CD4-positive, CD25-positive, alpha-beta regulatory T cell (primary cell): ENCODE results near the gene RAB9A. TPM values are rescaled to one million over a fixed set of nuclear protein-coding genes. Genes with fewer than 3 reads are reported as not detected.

Experiments used
- ATAC-seq, 2 donors: fragments of 150-1000 bp; cut with Tn5 transposase; one replicate each; pipeline ENCODE4 v1.10.0; 2021; ENCODE audit warnings: low read depth in 2 of 2, moderate number of reproducible peaks in 2 of 2, moderate library complexity in 1 of 2
- DNase-seq, 3 donors: peaks; one replicate each; pipeline versions ENCODE4 v3.0.0 to v3.0.0-alpha.2; 2012 to 2022; ENCODE audit warnings: mixed read lengths in 1 of 3
- H3K27ac ChIP-seq: one replicate; pipeline ENCODE4 v1.7.0; 2013; ENCODE audit warnings: mild to moderate bottlenecking, low read length; ENCODE audit not compliant: insufficient read depth, poor library complexity, severe bottlenecking
- H3K27me3 ChIP-seq: one replicate; pipeline ENCODE4 v1.7.0; 2013; ENCODE audit warnings: low read length; ENCODE audit not compliant: control insufficient read depth, insufficient read depth
- H3K36me3 ChIP-seq: one replicate; pipeline ENCODE4 v1.7.0; 2013; ENCODE audit warnings: mild to moderate bottlenecking, low read length, moderate library complexity; ENCODE audit not compliant: control insufficient read depth, insufficient read depth
- H3K4me1 ChIP-seq: 2 replicates; pipeline ENCODE4 v1.7.0; 2013; ENCODE audit warnings: mild to moderate bottlenecking, low read length; ENCODE audit not compliant: insufficient read depth, control insufficient read depth, poor library complexity, severe bottlenecking
- H3K4me3 ChIP-seq: one replicate; pipeline ENCODE4 v1.7.0; 2013; ENCODE audit warnings: low read depth, mild to moderate bottlenecking, low read length, moderate library complexity
- H3K9me3 ChIP-seq, 2 experiments: 1 replicate in 1 of 2; 2 replicates in 1 of 2; pipeline ENCODE4 v1.7.0; 2013; ENCODE audit warnings: low read length in 2 of 2, mild to moderate bottlenecking in 1 of 2, moderate library complexity in 1 of 2; ENCODE audit not compliant: control insufficient read depth in 2 of 2
- H3K27ac Mint-ChIP-seq, 3 donors: one replicate each; pipeline ENCODE4 v1.8.0; 2020 to 2022; ENCODE audit warnings: mild to moderate bottlenecking in 3 of 3, mixed read lengths in 3 of 3, moderate library complexity in 2 of 3
- H3K27me3 Mint-ChIP-seq: one replicate; pipeline ENCODE4 v1.8.0; 2022; ENCODE audit warnings: mild to moderate bottlenecking, mixed read lengths
- H3K36me3 Mint-ChIP-seq: one replicate; pipeline ENCODE4 v1.8.0; 2020; ENCODE audit warnings: mixed read lengths
- H3K4me1 Mint-ChIP-seq, 4 donors: one replicate each; pipeline ENCODE4 v1.8.0; 2020 to 2022; ENCODE audit warnings: mixed read lengths in 4 of 4, mild to moderate bottlenecking in 1 of 4
- H3K4me3 Mint-ChIP-seq, 4 donors: one replicate each; pipeline ENCODE4 v1.8.0; 2020 to 2022; ENCODE audit warnings: mild to moderate bottlenecking in 4 of 4, mixed read lengths in 4 of 4, moderate library complexity in 3 of 4
- H3K9me3 Mint-ChIP-seq, 7 donors: one replicate each; pipeline ENCODE4 v1.8.0; 2020 to 2022; ENCODE audit warnings: mixed read lengths in 7 of 7, mild to moderate bottlenecking in 3 of 7, moderate library complexity in 2 of 7
- polyA plus RNA-seq, 4 donors: library from polyadenylated mRNA; unstranded; fragments of 300-500 nt; fragmentation: Illumina TruSeq; gene quantifications; one replicate each; pipeline ENCODE4 v1.2.3, GENCODE V29; 2021
- total RNA-seq: library from RNA; stranded (reverse); gene quantifications from one replicate; pipeline ENCODE4 v1.2.3, GENCODE V29; 2022

Gene RAB9A
- total and polyA plus RNA-seq, 5 donors from 2014 or later: 22.8 to 33.4 (median 25.0) TPM

GRCh38 chrX:13688384-13688957, 457 bp upstream of the RAB9A start:
- no peaks in the 10 kb centered on the region for H3K27me3 ChIP-seq
- H3K4me3 ChIP-seq: peak overlapping the region; percentile 93
- no peaks in the 10 kb centered on the region for H3K36me3 ChIP-seq
- H3K9me3 Mint-ChIP-seq: no peaks in the 10 kb centered on the region
- no peaks in the 10 kb centered on the region for H3K9me3 ChIP-seq
- H3K4me3 Mint-ChIP-seq: peak overlapping the region; percentile 90 to 95 (median 94)
- DNase-seq: no peak
- peaks cover 11 to 42% (median 30%) of the 10 kb centered on the region in 4 donors for H3K4me1 Mint-ChIP-seq
- no peak for ATAC-seq
- peak overlapping the region; percentile 84 for H3K27ac ChIP-seq
- H3K27me3 Mint-ChIP-seq: no peaks in the 10 kb centered on the region
- peak overlapping the region; percentile 89 to 97 (median 97) for H3K27ac Mint-ChIP-seq
- peaks cover 26% of the 10 kb centered on the region for H3K4me1 ChIP-seq
- no peaks in the 10 kb centered on the region for H3K36me3 Mint-ChIP-seq

- Histone ChIP-seq H3K4me3 (peak overlapping the region; percentile 90), H3K27ac (peak overlapping the region; percentile 84), H3K36me3 (no peaks in the 10 kb centered on the region), H3K27me3 (no peaks in the 10 kb centered on the region), H3K9me3 (no peaks in the 10 kb centered on the region), H3K4me1 (peaks cover 26% of the 10 kb centered on the region)
- peak overlapping the region; percentile 90 to 95 (median 94) for H3K4me3 Mint-ChIP-seq
- ATAC-seq (no peak), DNase-seq (no peak)
- H3K36me3 Mint-ChIP-seq: no peaks in the 10 kb centered on the region
- peaks cover 11 to 53% (median 34%) of the 10 kb centered on the region in 4 donors for H3K4me1 Mint-ChIP-seq
- H3K9me3 Mint-ChIP-seq: no peaks in the 10 kb centered on the region
- H3K27me3 Mint-ChIP-seq: no peaks in the 10 kb centered on the region
- peak overlapping the region; percentile 89 to 97 (median 97) for H3K27ac Mint-ChIP-seq
Observed at GRCh38 chrX:13689741-13690211, 848 bp downstream of the RAB9A start.

- Mint-ChIP-seq H3K4me3 (peak overlapping the region; percentile 66 to 95 (median 92)), H3K27me3 (no peaks in the 10 kb centered on the region), H3K27ac (peak overlapping the region in 2 of 3 donors; percentile 24 to 82), H3K36me3 (no peaks in the 10 kb centered on the region), H3K9me3 (no peaks in the 10 kb centered on the region), H3K4me1 (peaks cover 18 to 64% (median 41%) of the 10 kb centered on the region in 4 donors)
- H3K27me3 ChIP-seq: no peaks in the 10 kb centered on the region
- peaks cover 26% of the 10 kb centered on the region for H3K4me1 ChIP-seq
- no peaks in the 10 kb centered on the region for H3K9me3 ChIP-seq
- H3K4me3 ChIP-seq: peak overlapping the region; percentile 90
- no peak overlapping the region for H3K27ac ChIP-seq
- no peaks in the 10 kb centered on the region for H3K36me3 ChIP-seq
- peak in 2 of 3 donors; percentile 16 to 17 for DNase-seq
- no peak for ATAC-seq
Observed at GRCh38 chrX:13690836-13691235, 1.9 kb downstream of the RAB9A start.

GRCh38 chrX:13691841-13692371, 3.0 kb downstream of the RAB9A start:
- no peak for ATAC-seq
- no peaks in the 10 kb centered on the region for H3K27me3 Mint-ChIP-seq
- peak overlapping the region; percentile 13 for H3K4me3 ChIP-seq
- no peak overlapping the region for H3K27ac ChIP-seq
- no peak overlapping the region for H3K27ac Mint-ChIP-seq
- no peaks in the 10 kb centered on the region for H3K36me3 Mint-ChIP-seq
- H3K36me3 ChIP-seq: no peaks in the 10 kb centered on the region
- H3K9me3 ChIP-seq: no peaks in the 10 kb centered on the region
- no peak for DNase-seq
- no peaks in the 10 kb centered on the region for H3K9me3 Mint-ChIP-seq
- peak overlapping the region; percentile 1 to 63 (median 36) for H3K4me3 Mint-ChIP-seq
- H3K4me1 Mint-ChIP-seq: peaks cover 18 to 73% (median 46%) of the 10 kb centered on the region in 4 donors
- H3K4me1 ChIP-seq: peaks cover 26% of the 10 kb centered on the region
- no peaks in the 10 kb centered on the region for H3K27me3 ChIP-seq

GRCh38 chrX:13692771-13693231, 3.9 kb downstream of the RAB9A start:
- Mint-ChIP-seq H3K36me3 (no peaks in the 10 kb centered on the region), H3K4me1 (peaks cover 18 to 78% (median 50%) of the 10 kb centered on the region in 4 donors), H3K27me3 (no peaks in the 10 kb centered on the region), H3K4me3 (peak overlapping the region in 2 of 4 donors; percentile 1 to 6), H3K27ac (peak overlapping the region in 2 of 3 donors; percentile 22 to 74), H3K9me3 (no peaks in the 10 kb centered on the region)
- no peak for DNase-seq
- no peaks in the 10 kb centered on the region for H3K27me3 ChIP-seq
- no peaks in the 10 kb centered on the region for H3K9me3 ChIP-seq
- H3K4me1 ChIP-seq: peaks cover 26% of the 10 kb centered on the region
- H3K4me3 ChIP-seq: no peak overlapping the region
- no peak for ATAC-seq
- H3K36me3 ChIP-seq: no peaks in the 10 kb centered on the region
- H3K27ac ChIP-seq: no peak overlapping the region

GRCh38 chrX:13693341-13693961, 4.5 kb downstream of the RAB9A start:
- H3K36me3 ChIP-seq: no peaks in the 10 kb centered on the region
- ATAC-seq: no peak
- H3K27me3 ChIP-seq: no peaks in the 10 kb centered on the region
- Mint-ChIP-seq H3K27me3 (no peaks in the 10 kb centered on the region), H3K4me3 (peak overlapping the region in 3 of 4 donors; percentile 7 to 30 (median 24)), H3K36me3 (no peaks in the 10 kb centered on the region), H3K9me3 (no peaks in the 10 kb centered on the region), H3K27ac (peak overlapping the region in 2 of 3 donors; percentile 10 to 83), H3K4me1 (peaks cover 15 to 72% (median 47%) of the 10 kb centered on the region in 4 donors)
- H3K4me1 ChIP-seq: peaks cover 24% of the 10 kb centered on the region
- H3K27ac ChIP-seq: no peak overlapping the region
- H3K4me3 ChIP-seq: peak overlapping the region; percentile 19
- H3K9me3 ChIP-seq: no peaks in the 10 kb centered on the region
- DNase-seq: no peak

- Histone ChIP-seq H3K27me3 (no peaks in the 10 kb centered on the region), H3K4me1 (peaks cover 19% of the 10 kb centered on the region), H3K27ac (no peak overlapping the region), H3K4me3 (no peak overlapping the region), H3K9me3 (no peaks in the 10 kb centered on the region), H3K36me3 (no peaks in the 10 kb centered on the region)
- no peak overlapping the region for H3K4me3 Mint-ChIP-seq
- ATAC-seq (no peak), DNase-seq (no peak)
- H3K4me1 Mint-ChIP-seq: peaks cover 12 to 70% (median 46%) of the 10 kb centered on the region in 4 donors
- no peaks in the 10 kb centered on the region for H3K27me3 Mint-ChIP-seq
- H3K36me3 Mint-ChIP-seq: no peaks in the 10 kb centered on the region
- H3K9me3 Mint-ChIP-seq: no peaks in the 10 kb centered on the region
- no peak overlapping the region for H3K27ac Mint-ChIP-seq
Observed at GRCh38 chrX:13694359-13694758, 5.4 kb downstream of the RAB9A start.
